Measurements from ENCODE around the gene STK32C.

GRCh38 chr10:132219486-132219885, 88.3 kb downstream of the STK32C start:
- TF ChIP-seq NFRKB (IDR thresholded peaks at IDR 0.05) (no peak), FOXA1 (IDR thresholded peaks at IDR 0.05) (no peak), FOXK2 (IDR thresholded peaks at IDR 0.05) (no peak), SUZ12 (IDR thresholded peaks at IDR 0.05) (no peak), L3MBTL2 (conservative IDR thresholded peaks at IDR 0.05) (no peak), PKNOX1 (IDR thresholded peaks at IDR 0.05) (no peak), ZNF384 (IDR thresholded peaks at IDR 0.05) (no peak), BHLHE40 (IDR thresholded peaks at IDR 0.05; ENCODE audit: borderline replicate concordance) (no peak), SP1 (IDR thresholded peaks at IDR 0.05) (no peak), ARNT (IDR thresholded peaks at IDR 0.05) (no peak), ELF4 (IDR thresholded peaks at IDR 0.05) (no peak), TARDBP (IDR thresholded peaks at IDR 0.05) (no peak), FOXM1 (IDR thresholded peaks at IDR 0.05; ENCODE audit: borderline replicate concordance) (no peak)

Data from HEK293T (cell line).